Measurements from ENCODE around the gene XPC. TPM values are rescaled to one million over a fixed set of nuclear protein-coding genes. Genes with fewer than 3 reads are reported as not detected.

The XPC gene
- total RNA-seq, 2 donors from 2014 or later = 41.1 to 53.2 TPM

DNA sequence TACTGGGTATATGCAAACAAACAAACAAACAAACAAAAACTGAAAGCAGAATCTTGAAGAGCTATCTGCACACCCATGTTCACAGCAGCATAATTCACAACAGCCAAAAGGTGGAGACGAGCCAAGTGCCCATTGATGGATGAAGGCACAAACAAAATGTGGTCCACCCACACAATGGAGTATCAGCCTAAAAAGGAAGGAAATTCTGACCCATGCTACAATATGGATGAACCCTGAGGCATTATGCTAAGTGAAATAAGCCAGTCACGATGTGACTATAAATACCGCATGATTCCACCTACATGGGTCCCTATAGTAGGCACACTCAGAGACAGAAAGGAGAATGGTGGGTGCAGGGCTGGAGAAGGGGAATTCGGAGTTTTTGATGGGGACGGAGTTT, 24.1 kb downstream of the XPC start:
- H3K9me3 ChIP-seq = no peaks in the 10 kb centered on the region
- DNase-seq (ENCODE audit: low spot score) = no peak
- peaks cover 12 to 20% of the 10 kb centered on the region in 2 donors for H3K36me3 ChIP-seq
- 94% methylated on average over 5 of the region's 5 CpGs for WGBS
- H3K4me1 ChIP-seq (replicated peaks) = no peaks in the 10 kb centered on the region
- H3K27me3 ChIP-seq (replicated peaks; ENCODE audit: insufficient read depth) = no peaks in the 10 kb centered on the region
- no peak overlapping the region for H3K4me3 ChIP-seq
- TF ChIP-seq POLR2AphosphoS5 (IDR thresholded peaks at IDR 0.05) = no peak
- TF ChIP-seq, protein P1, sequence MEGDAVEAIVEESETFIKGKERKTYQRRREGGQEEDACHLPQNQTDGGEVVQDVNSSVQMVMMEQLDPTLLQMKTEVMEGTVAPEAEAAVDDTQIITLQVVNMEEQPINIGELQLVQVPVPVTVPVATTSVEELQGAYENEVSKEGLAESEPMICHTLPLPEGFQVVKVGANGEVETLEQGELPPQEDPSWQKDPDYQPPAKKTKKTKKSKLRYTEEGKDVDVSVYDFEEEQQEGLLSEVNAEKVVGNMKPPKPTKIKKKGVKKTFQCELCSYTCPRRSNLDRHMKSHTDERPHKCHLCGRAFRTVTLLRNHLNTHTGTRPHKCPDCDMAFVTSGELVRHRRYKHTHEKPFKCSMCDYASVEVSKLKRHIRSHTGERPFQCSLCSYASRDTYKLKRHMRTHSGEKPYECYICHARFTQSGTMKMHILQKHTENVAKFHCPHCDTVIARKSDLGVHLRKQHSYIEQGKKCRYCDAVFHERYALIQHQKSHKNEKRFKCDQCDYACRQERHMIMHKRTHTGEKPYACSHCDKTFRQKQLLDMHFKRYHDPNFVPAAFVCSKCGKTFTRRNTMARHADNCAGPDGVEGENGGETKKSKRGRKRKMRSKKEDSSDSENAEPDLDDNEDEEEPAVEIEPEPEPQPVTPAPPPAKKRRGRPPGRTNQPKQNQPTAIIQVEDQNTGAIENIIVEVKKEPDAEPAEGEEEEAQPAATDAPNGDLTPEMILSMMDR (IDR thresholded peaks at IDR 0.05) = no peak
- intact Hi-C loops (cut with DNase I) = no loop called here
- no peak overlapping the region for H3K27ac ChIP-seq

DNA sequence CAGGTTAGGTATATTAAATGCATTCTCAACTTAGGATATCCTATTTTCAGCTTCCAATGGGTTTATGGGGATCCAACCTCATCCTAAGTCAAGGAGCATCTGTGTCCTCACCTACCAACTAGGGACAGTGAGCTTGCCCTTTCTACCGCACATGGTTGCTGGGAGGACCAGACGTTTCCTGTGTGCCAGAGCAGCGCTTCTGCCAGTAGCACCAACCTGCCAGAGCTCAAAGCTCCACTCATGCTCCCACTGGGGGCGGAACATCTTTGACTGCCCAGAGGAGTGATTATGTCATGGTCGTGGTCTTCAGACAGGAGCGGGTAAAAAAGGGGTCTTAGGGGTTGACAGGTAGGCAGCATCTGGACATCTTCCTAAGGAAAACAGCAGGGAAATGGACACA, 24.7 kb downstream of the XPC start:
- H3K27me3 ChIP-seq (replicated peaks; ENCODE audit: insufficient read depth) = no peaks in the 10 kb centered on the region
- H3K4me3 ChIP-seq = no peak overlapping the region
- DNase-seq (ENCODE audit: low spot score) = no peak
- WGBS = 91% methylated on average over 5 of the region's 6 CpGs
- no peak for TF ChIP-seq POLR2AphosphoS5 (IDR thresholded peaks at IDR 0.05)
- TF ChIP-seq, protein P1 (IDR thresholded peaks at IDR 0.05) = no peak
- no peaks in the 10 kb centered on the region for H3K4me1 ChIP-seq (replicated peaks)
- intact Hi-C loops (cut with DNase I) = no loop called here
- no peaks in the 10 kb centered on the region for H3K9me3 ChIP-seq
- no peak overlapping the region for H3K27ac ChIP-seq
- H3K36me3 ChIP-seq = peaks cover 12 to 18% of the 10 kb centered on the region in 2 donors

DNA sequence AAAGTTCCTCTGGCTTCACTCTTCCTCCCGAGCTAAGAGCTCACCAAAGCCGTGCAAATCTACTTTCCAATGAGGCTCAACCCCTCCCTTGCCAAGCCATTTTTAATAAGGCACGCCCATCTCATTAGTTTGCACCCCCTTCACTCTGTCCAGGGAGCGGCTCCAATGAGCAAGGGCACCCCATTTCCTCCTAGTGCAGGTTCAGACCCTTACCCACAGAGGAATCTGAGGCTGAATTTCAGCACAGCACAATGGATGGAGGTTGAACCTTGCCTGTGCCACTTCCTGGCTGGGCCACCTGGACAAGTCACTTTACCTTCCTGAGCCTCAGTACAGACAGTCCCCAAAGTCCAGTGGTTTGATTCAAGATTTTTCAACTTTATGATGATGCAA, 25.4 kb downstream of the XPC start:
- Histone ChIP-seq H3K27ac (no peak overlapping the region), H3K4me1 (replicated peaks) (no peaks in the 10 kb centered on the region), H3K36me3 (peaks cover 7 to 12% of the 10 kb centered on the region in 2 donors), H3K9me3 (no peaks in the 10 kb centered on the region), H3K27me3 (replicated peaks; ENCODE audit: insufficient read depth) (no peaks in the 10 kb centered on the region), H3K4me3 (no peak overlapping the region)
- TF ChIP-seq, protein P1 (IDR thresholded peaks at IDR 0.05) = no peak
- TF ChIP-seq POLR2A (IDR thresholded peaks at IDR 0.05) (no peak), POLR2AphosphoS5 (IDR thresholded peaks at IDR 0.05) (no peak)
- intact Hi-C loops (cut with DNase I) = no loop called here
- DNase-seq (ENCODE audit: low spot score) = no peak
- 85% methylated on average over 4 of the region's 4 CpGs for WGBS

DNA sequence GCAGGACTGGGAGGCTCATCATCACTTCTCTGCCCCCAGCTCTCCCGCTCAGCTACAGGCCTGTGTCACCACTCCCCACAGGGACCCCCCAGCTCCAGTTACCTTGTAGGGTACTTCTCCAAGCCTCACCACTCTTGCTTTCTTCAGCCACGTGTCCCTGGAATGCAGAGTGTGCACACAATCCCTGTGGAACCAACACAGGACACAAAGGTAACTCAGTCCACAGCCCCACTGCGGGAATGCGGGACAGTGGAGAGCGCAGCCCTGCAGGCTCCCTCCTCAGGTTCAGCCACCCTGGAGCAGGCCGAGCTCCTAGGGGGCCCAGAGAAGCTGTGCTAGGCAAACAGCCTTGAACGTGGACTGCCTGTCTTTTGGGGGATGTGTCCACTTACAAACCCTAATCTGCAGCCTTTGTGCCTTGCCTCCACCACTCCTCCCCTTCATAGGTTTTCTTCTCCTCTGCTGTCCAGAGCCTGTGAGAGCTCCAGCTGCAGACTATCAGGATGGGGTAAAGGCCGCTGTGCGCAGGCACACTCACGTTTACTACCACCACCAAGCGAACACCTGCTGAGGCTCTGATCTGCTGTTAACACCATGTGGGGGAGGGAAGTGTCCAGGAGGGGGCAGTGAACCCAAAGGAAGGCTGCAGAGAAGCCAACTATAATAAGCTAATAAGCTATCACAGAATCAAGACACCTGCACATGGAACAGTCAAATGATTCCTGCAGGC, 26.0 kb downstream of the XPC start:
- Histone ChIP-seq H3K4me3 (no peak overlapping the region), H3K9me3 (no peaks in the 10 kb centered on the region), H3K27me3 (replicated peaks; ENCODE audit: insufficient read depth) (no peaks in the 10 kb centered on the region), H3K27ac (no peak overlapping the region), H3K4me1 (replicated peaks) (no peaks in the 10 kb centered on the region), H3K36me3 (peaks cover 6 to 12% of the 10 kb centered on the region in 2 donors)
- DNase-seq (ENCODE audit: low spot score) = no peak
- intact Hi-C loops (cut with DNase I) = no loop called here
- TF ChIP-seq, protein P1 (IDR thresholded peaks at IDR 0.05) = no peak
- TF ChIP-seq POLR2A (IDR thresholded peaks at IDR 0.05) (no peak), POLR2AphosphoS5 (IDR thresholded peaks at IDR 0.05) (no peak)
- WGBS = 87% methylated on average over 11 of the region's 11 CpGs

DNA sequence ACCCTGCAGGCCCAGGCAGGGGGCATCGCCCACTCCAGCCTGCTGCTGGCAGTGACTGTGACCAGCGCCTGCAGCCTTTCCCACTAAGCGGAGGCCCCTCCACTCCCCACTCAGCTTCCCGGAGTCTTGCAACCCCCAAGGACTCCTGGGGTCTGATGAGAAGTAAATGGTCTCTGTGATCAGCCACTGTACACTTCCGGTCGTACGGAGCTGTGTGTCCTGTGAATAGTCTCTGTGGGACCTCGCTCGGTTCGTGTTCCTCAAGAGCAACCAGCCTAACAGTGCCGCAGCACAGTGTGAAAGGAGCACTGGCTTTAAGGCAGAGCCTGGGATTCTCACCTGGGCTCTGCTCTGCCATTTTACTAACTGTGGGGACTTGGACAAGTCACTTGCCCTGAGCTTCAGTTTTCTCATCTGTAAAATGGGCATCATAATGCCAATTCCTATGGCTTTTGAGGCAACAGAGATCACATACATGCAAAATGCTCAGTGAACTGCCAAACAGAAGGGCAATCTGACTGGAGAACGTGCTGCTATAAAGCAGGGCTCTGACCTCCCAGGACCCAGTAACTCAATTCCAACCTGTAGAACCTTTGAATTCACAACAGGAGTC, 26.8 kb downstream of the XPC start:
- H3K4me3 ChIP-seq = no peak overlapping the region
- no peaks in the 10 kb centered on the region for H3K9me3 ChIP-seq
- no peak for DNase-seq (ENCODE audit: low spot score)
- intact Hi-C loops (cut with DNase I) = no loop called here
- no peaks in the 10 kb centered on the region for H3K4me1 ChIP-seq (replicated peaks)
- WGBS = 87% methylated on average over 12 of the region's 12 CpGs
- TF ChIP-seq POLR2A (IDR thresholded peaks at IDR 0.05) (no peak), POLR2AphosphoS5 (IDR thresholded peaks at IDR 0.05) (no peak)
- TF ChIP-seq, protein P1 (IDR thresholded peaks at IDR 0.05) = no peak
- peaks cover 6 to 9% of the 10 kb centered on the region in 2 donors for H3K36me3 ChIP-seq
- H3K27me3 ChIP-seq (replicated peaks; ENCODE audit: insufficient read depth) = no peaks in the 10 kb centered on the region
- no peak overlapping the region for H3K27ac ChIP-seq
